NAMALWA (cell line): ENCODE results near the gene DCLK1.
A peak's percentile ranks its signal among the peaks of the same experiment; 100 is the strongest.

Experiments used
- DNase-seq: peaks from one replicate; pipeline ENCODE4 v3.0.0-alpha.2; 2015; ENCODE audit warnings: low spot score

DCLK1 gene

DNA sequence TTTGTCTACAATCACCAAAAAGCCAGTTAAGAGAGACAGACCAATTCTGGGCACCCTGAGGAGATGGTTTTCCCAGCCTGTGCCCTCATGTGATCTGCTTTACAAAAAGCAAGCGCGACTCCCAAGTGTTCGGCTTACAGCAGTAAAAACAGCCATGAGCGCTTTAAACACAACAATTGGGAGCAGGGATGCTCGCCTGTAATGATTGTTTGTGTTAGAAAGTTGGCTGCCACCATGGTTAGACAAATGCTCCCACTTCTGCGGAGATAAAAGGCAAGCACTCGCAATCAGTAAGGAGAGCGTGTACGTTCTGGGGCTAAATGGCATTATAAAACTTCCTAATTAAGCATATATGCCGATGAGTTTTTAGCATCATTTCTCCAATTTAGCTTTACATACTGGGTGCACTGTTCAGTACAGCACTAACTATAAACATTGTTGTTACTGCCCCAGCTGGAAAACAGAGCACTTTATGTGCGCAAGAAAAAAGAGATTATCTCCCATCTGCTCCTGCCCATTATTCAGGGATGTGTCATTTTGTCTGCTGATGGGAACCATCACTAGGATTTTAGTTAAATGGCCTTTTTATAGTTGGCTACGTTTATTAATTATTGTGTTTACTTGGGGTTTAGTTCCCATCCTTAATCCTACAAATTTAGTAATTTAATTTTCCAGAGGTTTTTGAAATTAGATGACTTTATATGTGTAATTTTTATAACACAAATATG is 345.4 kb downstream of the DCLK1 start:
- no peak for DNase-seq

DNA sequence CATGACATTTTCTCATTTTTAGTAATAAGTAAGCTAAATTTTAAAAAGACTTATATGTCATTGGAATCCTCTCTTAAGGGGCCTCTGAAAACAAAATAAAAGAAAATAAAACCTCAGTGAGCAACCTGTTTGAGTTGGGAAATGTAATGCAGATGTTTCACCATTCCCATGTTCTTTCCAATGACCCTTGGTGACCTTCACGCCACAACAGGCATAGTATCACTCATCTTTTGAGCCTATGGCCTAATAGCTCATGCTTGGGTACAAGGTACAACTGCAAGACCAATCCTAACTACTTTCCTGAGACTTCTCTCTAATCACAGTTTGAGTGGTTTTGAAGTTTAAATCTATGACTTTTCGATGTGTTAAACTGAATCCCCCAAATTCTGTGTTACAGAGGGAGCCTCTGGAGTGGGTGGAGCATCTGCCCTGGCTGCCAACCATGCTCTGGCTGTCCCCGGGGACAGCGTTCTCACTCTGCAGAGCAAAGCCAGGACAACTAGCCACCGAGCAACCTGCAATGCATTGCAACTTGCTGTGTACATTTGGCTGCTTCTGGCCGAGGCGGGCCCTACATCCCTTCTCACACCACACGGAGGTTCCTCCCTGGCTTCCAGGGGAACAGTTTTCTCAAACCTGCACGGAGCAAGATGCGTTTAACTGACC is 346.8 kb downstream of the DCLK1 start:
- DNase-seq = no peak

DNA sequence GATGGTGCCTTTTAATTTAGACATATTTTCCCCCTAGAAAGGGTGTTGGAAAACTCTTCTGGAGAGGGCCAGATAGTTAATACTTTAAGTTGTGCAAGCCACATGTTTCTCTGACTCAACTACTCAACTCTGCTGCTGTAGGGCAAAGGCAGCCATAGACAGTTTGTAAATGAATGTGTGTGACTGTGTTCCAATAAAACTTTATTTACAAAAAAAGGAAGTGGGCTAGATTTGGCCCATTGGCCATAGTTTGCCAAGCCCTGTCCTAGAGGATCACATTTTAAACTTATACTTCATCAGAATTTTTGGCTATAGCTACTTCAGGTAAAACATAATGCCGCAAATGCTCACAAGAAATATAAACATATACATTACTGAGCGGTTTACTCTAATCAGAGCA is 348.4 kb downstream of the DCLK1 start:
- DNase-seq = peak; percentile 10

DNA sequence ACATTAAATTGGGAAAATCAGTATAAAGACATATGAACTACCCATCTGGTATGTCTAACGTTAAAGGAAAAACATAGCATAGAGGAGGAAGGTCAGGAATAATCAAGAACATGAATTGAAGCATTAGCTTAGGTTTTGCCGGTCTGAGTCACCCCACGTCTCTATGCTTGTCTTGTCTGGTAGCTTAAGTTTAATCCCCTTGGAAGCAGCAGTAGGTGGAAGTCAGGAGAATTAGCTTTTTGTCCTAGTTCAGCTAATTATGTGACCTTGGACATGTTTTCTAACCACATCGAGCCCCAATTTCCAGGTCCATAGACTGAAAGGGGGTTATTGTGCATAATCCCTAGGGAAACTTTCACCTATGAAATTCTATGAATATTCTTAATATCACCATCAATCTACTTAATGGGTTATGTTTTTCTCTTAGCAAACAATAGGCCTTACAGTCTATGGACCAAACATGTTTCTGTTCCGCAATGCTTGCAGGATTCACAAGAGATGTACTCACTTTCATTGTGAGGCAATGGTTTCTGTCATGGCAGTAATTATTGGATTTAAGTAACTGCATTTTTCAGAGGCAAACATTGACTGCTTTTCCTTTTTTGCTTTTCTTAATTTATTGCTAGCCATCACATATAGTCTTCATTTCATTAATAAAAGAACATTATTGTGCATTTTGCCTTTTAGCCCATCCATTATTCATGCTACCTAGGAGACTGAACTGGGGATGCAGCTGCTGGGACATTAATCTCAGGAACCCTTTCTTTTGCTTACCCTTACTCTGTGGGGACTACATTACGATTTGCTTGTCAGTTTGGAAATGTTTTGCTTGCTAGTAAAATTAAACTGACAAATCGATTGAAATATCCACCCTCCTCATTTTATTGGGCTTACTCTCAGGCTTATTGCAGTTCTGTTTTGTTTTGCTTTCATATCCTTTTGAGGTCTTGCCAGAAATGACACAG is 349.9 kb downstream of the DCLK1 start:
- no peak for DNase-seq

DNA sequence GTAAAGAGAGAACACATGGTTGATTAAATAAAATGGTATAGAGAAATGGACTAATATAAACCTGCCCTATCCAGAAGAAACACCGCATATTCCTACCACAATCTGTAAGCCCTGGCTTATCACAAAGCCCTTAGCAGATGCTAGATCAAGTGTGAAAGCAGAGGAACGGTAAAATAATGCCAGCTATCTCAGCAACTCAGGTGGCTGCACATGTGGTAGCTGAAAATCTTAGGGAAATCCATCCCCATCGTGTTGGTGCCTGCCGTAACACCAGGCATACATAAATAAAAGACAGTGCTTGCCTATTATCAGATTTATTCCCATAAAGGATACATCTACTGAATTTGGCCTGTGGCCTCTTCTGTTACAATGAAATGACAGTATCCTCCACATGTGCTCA is 350.6 kb downstream of the DCLK1 start:
- no peak for DNase-seq

DNA sequence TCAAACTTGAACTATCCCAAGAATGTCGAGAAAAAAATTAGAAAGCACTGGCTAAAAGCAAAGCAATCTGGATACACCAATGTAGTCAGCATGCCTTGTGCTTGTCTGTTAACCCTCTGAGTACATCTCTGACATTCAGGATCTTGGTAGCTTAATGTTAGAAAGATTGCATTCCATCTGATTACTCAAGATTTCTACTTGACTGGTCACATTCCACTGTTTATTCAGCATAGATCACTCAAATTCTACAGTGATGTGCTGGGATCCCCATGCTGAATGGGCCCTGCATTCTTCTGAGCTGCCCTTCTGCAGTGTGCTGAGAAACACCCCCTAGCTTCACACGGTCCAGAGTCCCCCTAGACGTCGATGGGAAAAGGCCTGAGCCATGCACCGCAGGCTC is 359.3 kb downstream of the DCLK1 start:
- DNase-seq = no peak

DNA sequence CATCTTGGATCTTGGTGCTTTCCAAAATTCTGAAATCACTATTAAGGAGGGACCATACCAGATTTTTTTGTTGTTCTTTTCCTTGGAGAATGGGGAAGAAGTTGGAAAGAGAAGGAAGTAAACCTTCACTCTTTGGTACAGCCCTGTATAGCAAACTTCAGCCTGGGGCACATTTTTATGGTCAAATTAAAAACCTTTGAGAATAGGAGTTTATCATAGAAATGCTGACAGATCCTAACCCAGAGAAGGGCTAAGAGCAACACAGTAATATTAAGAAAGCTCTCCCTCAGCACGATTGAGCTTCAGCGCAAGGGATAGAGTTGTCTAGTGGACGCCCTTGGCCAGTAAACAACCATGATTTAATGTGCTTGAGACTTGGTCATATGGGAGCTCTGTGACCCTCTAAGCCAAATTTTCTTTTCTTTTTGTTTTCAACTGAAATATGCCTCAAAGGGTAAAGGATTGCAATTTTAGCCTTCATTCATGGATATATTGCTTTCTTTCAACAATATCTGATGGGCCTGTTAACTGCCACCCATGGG is 360.4 kb downstream of the DCLK1 start:
- no peak for DNase-seq

DNA sequence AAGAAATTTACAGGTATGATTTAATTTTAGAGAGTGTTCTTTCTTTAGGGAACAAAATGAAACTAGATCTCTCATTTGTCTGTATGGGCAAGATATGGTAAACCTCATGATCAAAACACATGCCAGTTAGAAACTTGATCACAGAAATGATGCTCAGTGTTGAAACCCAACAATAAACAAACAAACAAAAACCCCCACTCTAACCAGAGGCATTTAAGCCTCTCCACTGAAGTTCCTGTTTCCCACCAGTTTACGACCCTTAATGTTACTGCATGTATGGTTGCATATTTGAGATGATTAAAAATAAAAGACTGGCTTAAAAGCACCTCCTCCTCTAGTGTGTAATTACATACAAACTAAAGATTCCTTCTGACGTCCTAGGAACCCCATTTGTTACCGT is 361.4 kb downstream of the DCLK1 start:
- DNase-seq = no peak

DNA sequence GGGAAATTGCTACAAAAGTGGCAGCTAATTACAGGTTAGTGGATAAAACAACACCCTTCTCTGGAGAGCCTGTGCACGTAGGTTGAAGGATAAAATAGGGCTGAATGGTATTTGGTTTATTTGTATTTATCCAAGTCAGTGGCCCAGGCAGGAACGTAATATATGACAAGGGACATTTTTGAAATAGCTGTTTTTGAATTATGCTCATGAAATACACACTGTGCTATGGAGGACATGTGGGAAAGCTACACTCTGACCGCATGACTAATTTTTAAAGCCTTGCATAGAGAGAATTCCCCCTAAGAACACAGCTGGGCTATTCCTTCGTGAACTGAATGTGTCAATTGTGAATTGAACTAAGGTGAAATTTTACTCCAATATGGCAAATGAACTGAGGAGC is 362.6 kb downstream of the DCLK1 start:
- DNase-seq = no peak

DNA sequence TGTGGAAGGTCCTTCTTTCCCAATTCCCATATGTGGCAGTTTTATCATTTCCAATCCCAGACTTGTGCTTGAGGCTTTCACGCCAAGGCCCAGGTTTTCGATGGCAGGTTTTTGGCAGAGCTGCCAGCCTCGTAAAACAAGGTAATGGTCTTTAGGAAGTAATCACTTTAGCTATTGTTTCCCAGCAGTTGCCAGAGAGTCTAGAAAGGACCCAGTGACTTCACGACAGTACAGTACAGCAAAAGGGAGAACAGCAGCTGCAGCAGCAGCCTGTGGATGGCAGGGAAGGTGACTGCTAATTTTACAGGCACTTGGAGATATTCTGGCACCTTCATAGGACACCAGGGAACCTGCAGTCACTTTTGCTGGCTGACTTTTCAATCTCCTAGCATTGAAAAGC is 363.1 kb downstream of the DCLK1 start:
- no peak for DNase-seq

DNA sequence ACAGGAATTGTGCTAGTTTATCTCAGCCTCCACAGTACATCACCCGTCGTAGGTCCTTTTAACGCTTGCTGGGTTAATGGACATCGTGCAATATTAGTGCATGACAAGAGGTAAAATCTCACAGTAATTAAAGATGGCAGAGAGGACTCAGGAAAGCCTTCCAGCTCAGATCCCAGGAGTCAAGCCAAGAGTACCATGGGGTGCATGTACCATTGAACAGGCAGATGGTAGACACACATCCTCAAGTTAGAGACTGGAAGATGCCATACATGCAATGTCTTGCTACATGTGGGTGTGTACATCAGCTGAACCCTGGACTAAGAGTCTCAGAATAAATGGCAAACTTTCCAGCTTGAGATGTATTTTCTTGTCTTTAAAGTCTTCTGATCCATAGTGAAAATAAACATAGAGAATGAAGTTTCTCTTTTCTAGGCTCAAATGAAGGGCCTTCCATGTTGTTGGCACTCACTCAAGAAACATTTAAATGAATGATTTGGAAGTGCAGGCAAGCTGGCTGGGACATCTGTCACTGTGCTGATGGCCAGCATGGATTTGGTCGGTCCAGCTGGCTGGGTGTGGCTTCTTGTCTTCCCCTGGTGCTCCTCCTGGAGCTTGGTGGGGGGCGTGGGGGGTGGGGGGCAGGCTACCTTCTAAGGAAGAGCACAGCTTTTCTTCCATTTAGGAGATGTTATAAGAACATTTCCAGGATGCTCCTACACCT is 363.8 kb downstream of the DCLK1 start:
- no peak for DNase-seq

DNA sequence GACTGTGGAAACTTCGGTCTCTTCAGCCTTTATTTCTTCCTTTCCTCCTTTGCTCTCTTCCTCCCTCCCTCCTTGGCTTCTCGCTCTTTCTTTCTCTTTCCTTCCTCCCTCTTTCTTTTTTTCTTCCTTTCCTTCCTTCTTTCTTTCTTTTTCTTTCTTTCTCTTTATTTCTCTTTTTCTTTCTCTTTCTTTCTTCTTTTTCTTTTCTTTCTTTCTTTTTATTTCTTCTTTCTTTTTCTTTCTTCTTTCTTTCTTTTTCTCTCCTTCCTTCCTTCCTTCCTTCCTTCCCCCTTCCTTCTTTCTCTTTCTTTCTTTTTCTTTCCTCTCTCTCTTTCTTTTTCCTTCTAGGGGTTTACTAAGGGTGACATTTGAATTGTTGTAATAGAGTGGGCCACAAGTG is 364.5 kb downstream of the DCLK1 start:
- no peak for DNase-seq

DNA sequence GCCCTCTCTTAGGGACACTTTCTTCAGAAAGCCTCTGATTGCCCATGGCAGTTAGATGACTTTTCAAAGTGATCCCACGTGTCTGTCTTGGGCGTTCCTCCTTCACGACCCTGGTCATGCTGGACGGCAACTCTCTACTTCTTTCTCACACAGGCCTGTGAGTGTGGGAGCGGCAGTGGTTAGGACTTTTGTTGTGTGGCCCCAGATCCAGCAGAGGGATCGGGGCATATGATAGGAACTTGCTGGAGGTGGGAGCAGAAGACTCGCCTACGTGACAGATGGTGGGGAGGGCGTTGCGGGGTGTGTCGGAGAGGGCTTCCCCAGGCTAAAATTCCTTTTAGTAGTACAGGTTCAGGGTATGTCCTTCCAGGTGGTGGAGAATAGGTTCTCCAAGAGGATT is 365.2 kb downstream of the DCLK1 start:
- no peak for DNase-seq

DNA sequence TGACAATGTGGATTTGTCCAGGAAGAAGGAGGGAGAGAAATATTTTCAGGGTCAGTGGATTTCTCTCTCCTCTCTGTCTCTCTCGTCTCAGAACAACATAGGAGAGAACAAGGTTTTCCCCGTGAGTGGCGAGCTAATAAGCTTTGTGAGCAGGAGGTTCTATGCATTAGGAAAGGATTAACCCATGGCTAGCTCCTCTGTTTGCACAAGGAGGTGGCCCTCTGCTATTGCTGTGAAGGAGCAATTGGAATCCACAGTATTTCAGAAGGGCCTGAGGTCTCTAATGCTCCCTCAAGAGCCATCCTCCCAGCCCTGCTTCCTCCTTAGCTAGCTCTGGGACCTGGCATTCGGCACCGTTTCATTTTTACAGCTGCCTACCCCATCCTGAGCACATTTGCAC is 365.8 kb downstream of the DCLK1 start:
- no peak for DNase-seq

DNA sequence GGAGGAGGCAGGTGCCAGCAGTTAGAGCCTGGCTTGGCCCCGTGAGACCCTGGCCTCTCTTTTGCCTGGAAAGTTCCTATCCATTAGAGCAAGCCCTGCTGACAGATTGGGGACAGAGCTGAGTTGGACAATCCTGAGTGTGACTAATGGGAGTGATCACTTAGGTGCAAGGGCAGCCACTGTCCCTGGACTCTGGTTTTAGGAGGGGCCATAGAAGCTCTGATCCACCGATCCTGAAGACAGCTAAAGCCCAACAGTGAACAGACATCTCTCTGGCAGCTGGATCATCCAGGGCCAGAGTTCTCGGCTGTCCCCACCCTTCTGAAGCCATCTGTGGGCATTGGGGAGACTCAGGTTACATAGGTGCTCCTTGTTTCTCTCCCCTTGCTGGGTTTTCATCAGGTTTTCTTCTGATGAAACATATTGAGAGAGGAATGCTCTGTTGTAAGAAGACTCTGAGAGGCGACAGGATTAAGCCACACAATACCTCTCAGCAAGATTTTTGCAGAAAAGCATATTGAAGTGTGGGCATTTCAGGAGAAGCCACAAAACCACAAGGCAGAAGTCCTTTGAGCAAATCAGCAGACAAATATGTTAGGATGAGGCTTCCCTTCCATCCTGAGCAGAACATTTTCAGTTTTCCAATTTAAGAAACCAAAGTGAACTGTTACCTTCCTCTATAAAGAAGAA is 366.7 kb downstream of the DCLK1 start:
- DNase-seq = no peak

DNA sequence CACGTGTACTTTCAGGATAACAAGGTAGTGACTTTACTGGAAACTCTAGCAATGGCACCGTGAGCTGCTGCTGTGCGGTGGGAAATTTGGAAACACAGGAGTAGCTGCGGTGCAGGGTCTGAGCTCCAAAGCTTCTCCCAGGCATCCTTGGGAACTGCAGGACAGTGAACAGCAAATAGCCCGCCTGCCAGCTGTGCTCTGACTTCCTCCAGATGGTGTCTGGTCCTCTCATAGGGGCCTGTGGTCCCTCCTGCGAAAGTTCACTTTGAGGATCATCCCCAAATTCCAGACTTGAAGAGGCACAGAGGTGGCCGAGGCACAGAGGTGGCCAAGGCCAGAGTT is 367.4 kb downstream of the DCLK1 start:
- no peak for DNase-seq

DNA sequence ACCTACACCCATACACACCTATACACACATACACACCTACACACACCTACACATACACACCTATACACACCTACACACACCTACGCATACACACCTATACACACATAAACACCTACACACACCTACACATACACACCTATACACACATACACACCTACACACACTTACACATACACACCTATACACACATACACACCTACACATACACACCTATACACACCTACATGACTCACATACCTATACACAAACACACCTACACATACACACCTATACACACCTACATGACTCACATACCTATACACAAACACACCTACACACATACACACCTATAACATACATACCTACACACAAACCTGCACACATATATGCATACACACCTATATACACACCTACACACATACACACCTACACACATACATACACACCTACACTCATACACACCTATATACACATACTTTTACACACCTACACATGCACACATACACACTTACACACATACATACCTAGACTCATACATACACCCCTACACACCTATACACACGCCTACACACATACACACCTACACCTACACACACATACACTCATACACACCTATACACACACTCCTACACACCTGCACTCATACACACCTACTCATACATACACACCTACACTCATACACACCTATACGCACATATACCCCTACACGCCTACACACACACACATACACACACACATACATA is 368.0 kb downstream of the DCLK1 start:
- DNase-seq = no peak

DNA sequence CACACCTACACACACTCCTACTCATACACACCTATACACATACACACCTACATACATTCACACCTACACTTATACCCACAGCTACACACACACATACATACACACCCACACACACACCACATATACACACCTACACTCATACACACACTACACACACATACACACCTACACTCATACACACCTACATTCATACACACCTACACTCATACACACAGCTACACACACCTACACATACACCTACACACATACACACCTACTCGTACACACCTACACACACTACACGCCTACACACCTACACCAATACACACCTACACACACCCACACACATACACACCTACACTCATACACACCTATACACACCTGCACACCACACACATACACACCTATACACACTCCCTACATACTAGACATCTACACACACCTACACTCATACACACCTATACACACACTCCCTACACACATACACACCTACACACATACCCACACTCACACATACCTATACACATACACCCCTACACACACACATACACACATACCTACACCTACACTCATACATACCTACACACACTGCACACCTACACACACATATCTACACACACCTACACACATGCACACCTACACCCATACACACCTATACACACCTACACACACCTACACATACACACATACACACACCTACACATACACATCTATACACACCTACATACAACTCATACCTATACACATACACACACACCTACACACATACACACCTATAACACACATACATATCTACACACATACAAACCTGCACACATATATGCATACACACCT is 369.5 kb downstream of the DCLK1 start:
- DNase-seq = no peak

DNA sequence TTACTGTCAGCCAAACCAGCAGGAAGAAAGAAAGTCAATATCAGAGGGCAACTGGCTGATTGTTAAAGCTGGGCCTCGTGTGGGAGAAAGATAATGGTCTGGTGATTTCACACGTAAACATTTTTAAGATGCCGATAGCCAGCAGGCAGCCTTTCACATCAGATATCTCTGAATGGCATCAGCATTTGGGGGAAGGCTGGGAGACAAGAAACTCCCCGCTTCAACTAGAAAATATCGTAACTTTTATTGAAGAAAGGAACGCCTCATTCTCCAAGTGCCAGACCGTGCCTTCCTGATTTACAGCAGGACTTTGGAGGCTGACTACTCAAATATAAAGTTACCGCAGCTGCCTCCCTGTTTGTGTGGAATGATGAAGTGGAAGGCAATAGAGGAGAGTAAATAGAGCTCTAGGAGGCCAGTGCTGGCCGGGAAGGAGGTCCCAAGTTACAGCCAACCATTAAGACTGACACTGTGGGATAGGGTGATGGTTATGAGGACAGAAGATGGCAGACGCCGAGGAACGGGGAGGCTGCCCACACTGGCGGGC is 370.4 kb downstream of the DCLK1 start:
- no peak for DNase-seq

DNA sequence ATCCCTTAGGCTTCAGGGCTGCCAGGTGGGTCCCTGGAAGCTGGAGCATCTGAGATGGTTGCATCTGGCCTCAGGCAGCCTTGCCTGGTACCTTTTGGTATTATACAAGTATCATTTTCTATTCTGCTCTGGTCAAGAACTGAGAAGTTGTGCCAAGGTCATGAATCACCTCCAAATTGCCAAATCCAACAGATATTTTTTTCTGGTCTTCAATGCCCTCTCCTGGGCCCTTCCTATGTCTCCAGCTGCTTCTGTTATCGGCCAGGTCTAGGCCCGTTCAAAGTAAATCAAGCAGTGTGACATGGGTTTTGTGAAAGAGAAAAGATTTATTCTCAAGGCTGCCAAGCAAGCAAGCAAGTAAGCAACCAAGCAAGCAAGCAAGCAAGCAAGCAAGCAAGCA is 383.6 kb downstream of the DCLK1 start:
- no peak for DNase-seq
